GM12865 (cell line): Measurements from ENCODE around the gene TRIM41.

Experiments used
- DNase-seq: peaks from one replicate; pipeline ENCODE4 v3.0.0; 2010; ENCODE audit warnings: low read depth
- H3K4me3 ChIP-seq: 2 replicates; pipeline ENCODE4 v1.5.1; 2011; ENCODE audit warnings: mild to moderate bottlenecking, low read depth, low read length, control low read depth
- CTCF ChIP-seq: IDR thresholded peaks from 2 replicates; pipeline ENCODE4 v1.5.1; 2011; ENCODE audit warnings: low read length, control low read depth, low read depth, inconsistent platforms; ENCODE audit not compliant: insufficient read depth; ENCODE audit errors: missing control alignments

The TRIM41 gene

GRCh38 chr5:181221105-181221791, 1.8 kb upstream of the TRIM41 start:
- H3K4me3 ChIP-seq, result peak overlapping the region; percentile 42
- DNase-seq, result no peak
- no peak for TF ChIP-seq CTCF

DNA sequence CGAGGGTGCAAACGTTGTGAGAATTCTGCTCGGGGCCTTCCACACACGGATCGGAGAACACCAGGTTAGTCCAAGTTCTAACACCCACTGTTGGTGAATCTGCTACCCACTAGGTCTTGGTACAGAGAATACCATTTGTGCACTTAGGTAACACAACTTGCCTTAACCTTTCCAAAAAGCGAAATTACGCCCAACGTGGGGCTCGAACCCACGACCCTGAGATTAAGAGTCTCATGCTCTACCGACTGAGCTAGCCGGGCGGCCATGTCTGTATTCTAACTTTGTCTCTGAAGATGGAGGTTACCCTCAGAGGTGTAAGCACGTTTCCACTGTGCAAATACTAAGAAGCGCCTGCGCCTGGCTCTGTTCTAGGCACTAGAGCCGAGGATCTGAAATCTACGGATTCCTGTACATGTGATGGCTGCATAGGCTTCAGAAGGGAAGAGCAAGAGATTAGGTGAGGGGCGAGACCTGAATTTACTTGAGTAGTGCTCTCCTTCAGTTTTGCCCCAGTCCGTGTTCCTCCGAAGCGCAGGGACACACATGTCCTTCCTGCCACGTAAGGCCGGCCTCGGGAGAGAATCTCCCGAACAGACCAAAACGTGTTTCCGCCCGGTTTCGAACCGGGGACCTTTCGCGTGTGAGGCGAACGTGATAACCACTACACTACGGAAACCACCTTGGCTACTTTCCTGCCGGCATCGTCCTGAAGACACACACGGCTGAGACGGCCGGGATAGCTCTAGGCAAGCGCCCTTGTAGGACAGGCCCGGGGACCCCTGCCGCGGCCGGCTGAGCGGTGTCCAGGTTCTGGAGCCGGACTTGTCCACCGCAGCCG, 1.1 kb upstream of the TRIM41 start:
- peak overlapping the region; percentile 90 for H3K4me3 ChIP-seq
- DNase-seq, result peak; percentile 97
- no peak for TF ChIP-seq CTCF

- TF ChIP-seq CTCF, result no peak
- peak overlapping the region; percentile 90 for H3K4me3 ChIP-seq
- no peak for DNase-seq
Measured at GRCh38 chr5:181222630-181223057, 437 bp upstream of the TRIM41 start.

GRCh38 chr5:181223729-181224389, 778 bp downstream of the TRIM41 start:
- DNase-seq, result peak; percentile 72
- peak overlapping the region; percentile 90 for H3K4me3 ChIP-seq
- no peak for TF ChIP-seq CTCF

- peak; percentile 68 for DNase-seq
- H3K4me3 ChIP-seq, result peak overlapping the region; percentile 90
- no peak for TF ChIP-seq CTCF
Measured at GRCh38 chr5:181224390-181225229, 1.5 kb downstream of the TRIM41 start.

GRCh38 chr5:181229996-181230395, 6.9 kb downstream of the TRIM41 start:
- no peak for TF ChIP-seq CTCF
- no peak overlapping the region for H3K4me3 ChIP-seq
- no peak for DNase-seq
